GM18511 (cell line): ENCODE results near the gene SCO2.

Experiments used
- ATAC-seq: cut with Tn5 transposase; IDR thresholded peaks from one replicate; pipeline ENCODE4 v1.9.1; 2021; ENCODE audit warnings: mild to moderate bottlenecking, moderate library complexity; ENCODE audit not compliant: unreplicated experiment

SCO2 gene

DNA sequence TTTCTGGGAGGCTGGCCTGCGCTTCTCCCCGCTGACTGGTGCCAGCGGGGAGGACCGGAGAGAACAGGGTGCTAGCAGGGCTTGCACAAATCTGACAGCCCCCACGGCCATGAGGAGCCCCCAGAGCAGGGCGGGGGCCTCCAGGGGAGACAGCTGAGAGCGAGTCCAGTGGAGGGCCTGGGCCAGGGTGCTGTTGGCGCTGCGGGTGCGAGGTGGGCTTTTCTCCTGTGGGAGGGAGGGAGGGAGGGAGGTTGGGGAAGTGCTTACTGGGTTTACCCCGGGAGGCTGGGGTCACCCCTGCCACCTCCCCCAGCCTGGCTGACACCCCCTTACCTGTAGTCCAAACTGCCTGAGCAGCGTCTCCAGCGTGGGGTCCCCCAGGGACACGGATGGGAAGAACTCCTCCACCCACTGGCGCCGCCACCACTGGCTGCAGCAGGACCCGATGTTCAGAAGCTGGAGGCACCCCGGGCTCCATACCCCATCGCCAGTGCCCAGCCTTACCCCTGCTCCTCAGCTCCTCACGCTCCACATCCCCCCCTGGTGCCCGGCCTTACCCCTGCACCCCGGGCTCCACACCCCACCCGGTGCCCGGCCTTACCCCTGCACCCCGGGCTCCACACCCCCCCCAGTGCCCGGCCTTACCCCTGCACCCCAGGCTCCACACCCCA is 21.8 kb downstream of the SCO2 start:
- ATAC-seq: no peak

DNA sequence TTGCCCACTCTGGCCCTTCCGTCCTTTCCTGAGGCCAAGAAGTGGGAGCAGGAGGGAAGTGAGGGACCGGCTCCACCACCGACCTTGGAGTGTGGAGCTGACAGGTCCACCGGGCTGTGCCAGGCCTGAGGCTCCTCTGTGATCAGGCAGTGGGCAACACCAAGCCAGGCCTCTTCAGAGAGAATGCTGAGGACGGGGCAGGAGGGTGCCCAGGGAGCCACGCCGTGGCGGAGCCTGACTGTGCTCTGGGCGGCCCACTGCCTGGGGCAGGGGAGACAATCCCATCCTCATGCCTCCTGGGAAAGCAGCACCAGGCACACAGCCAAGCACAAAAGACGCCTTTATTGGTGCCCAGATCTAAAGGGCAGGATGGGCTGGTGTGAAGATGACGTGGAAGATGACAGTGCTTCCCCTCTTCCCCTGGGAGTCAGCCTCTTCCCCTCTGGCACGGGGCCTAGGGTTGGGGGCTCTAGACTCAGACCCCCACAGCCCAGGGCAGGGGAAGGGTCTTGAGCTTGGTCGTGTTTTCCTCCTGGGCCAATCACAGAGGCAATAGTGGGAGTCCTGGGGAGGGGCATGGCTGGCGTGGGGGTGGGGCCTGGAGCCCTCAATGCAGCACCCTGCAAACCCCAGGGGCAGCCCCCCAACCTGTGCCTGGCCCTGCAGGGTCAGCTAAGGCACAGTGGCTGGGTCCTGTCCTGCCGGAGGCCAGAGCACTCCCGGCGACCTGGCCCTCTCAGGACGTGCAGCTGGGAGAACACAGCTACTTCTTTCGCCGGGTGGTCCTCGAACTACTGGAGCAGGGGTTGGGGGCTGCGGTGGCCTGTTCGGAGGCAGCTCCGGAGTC is 22.5 kb downstream of the SCO2 start:
- ATAC-seq: no peak

GRCh38 chr22:50502096-50502495 is 23.3 kb downstream of the SCO2 start:
- no peak for ATAC-seq

GRCh38 chr22:50500452-50500851 is 24.9 kb downstream of the SCO2 start:
- ATAC-seq: no peak

DNA sequence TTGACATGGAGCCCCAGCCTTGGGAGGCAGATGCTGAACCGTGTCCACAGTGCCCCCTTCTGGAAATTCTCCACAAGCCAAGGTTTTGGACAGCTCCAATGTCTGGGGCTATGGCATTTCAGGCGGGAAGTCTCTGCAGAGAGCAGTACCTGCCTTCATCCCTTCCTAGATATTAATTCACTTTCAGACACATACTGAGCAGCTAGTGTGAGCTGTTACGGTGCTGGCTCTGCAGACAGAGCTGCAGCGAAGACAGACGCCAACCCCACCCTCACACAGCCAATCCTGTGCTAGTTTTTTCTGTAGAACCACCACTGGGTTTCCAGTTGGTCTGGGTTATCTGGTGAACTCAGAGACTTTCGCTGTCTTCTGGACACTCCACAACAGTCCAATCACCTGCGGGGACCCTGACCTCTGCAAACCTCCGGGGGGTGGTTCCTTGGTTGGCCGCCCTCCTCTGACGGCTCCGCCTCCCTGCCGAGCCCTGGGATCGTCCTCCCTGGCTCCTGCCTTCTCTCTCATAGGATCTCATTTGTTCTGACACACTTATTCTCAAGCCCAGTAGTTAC is 27.0 kb downstream of the SCO2 start:
- ATAC-seq: no peak

GRCh38 chr22:50497093-50497492 is 28.3 kb downstream of the SCO2 start:
- ATAC-seq: no peak

GRCh38 chr22:50490531-50491308 is 34.7 kb downstream of the SCO2 start:
- ATAC-seq: no peak

- no peak for ATAC-seq
Measured at GRCh38 chr22:50489363-50490243, 35.8 kb downstream of the SCO2 start.

DNA sequence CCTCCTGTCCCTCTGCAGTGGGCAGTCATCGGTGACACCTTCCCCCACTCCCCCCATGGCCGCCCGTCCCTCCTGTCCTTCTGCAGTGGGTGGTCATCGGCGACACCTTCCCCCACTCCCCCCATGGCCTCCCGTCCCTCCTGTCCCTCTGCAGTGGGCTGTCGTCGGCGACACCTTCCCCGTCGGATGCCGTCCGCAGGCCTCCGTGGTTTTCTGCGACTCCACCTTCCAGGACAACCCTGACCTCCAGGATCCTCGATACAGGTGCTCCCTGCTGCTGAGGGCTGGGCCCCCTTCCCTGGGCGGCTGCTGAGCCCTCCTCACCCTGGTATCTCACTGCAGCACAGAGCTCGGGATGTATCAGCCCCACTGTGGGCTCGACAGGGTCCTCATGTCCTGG is 36.5 kb downstream of the SCO2 start:
- ATAC-seq: no peak

- ATAC-seq: no peak
Measured at GRCh38 chr22:50488006-50488677, 37.3 kb downstream of the SCO2 start.

DNA sequence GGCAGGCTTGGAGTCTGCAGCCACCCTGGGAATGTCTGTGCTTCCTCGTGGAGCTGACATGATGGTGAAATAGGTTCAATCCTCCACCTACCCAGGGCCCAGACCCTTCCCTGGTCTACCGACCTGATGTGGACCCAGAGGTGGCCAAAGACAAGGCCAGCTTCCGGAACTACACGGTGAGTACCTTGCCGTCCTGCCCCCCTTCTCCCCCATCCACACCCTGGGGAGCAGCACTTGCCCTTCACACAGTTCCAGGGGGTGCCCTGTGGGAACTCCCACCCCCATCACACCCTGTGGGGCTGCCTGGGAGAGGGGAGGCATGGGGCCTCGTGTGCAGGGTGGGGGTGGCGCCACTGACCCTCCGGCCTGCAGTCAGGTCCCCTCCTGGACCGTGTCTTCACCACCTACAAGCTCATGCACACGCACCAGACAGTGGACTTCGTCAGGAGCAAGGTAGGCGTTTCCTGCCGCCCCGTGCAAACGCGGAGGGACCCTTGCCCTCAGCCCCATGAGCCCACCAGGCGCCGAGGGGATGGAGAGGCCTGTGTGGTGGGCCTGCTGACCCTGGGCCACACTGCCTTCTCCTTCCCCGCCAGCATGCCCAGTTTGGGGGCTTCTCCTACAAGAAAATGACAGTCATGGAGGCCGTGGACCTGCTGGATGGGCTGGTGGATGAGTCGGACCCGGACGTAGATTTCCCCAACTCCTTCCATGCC is 38.0 kb downstream of the SCO2 start:
- ATAC-seq: no peak

GRCh38 chr22:50486561-50487289 is 38.7 kb downstream of the SCO2 start, which contains the start of gene MIOX:
Gene MIOX (plus strand): TSS chr22:50486859. CDS start chr22:50486898, 39 bp downstream.
- ATAC-seq: no peak

DNA sequence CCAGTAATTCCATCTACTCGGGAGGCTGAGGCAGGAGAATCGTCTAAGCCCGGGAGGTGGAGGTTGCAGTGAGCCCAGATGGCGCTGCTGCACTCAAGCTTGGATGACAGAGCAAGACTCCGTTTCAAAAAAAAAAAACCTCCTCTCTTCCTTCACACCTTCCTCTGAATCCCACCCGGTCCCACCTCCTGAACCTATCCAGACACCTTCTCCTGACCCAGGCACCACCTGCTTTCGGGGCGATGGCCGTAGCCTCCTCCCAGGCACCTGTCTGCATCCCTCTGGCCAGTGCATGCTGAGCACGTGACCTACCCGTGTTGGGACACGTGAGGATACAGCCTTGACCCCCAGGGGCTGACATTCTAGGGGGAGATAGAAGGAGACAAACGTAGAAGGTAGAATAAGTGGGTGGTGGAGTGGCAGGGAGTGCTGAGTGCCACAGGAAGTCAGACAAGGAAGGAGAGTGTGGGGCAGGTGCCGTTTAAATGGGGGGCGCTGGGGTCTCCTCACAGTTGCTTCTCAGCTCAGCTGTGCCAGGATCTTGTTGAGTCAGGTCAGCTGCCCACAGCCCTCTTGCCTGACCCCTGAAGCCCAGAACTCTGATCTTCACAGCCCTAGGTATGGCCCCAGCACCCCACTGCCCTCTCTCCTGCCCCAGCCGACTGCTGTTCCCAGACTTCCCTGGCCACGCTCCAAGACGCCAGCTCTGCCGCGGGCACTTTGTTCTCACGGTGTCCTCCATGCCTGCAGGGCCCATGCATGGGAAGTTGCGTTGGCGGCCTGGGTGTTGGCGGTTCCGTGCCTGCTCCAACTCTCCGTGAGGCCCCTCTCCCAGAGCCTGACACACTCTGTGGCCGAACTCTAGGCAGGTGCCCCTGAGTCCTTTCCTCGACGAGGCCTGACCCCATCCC is 39.9 kb downstream of the SCO2 start:
- no peak for ATAC-seq

DNA sequence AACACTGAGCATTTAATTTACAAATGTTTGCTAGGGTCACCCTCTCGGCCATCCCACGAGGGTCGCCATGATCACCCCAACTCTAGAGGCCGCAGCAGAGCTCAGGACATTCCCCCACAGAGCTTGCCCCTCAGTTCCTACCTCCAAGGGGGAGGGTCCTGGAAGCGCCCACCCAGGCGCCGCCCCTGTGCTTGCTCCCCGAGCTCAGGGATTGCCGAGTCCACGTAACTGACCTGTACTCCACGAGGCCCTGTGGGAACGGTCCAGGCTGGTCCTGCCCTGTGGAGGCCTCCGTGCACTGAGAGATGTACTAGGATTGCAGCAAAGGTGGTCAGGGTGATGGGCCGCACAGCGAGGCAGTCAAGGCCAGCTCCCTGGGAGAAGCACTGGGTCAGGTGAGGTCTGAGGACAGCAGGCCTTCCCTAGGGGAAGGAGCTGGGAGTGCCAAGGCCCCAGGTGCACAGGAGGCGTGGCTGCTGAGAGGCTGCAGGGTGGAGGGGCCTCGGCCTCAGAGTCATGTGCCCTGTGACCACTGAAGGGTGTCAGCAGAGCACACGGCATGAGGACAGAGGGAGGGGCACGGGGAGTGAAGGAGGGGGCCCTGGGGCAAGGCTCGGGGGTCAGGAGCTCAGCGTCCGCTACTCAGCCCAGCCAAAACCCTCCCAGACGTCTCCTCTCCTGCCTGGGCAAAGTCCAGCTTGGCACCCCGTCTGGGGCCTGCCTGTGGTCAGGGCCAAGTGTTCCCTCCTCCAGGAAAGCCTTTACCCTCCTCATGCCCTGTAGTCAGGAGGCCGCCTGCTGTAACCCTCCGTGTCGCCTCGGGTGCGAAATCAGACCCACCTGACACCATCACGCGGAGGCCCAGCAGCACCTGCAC is 41.2 kb downstream of the SCO2 start:
- no peak for ATAC-seq

GRCh38 chr22:50483556-50483955 is 41.8 kb downstream of the SCO2 start:
- no peak for ATAC-seq

- no peak for ATAC-seq
Measured at GRCh38 chr22:50483106-50483505, 42.3 kb downstream of the SCO2 start.
